RPMI7951 (cell line): Measurements from ENCODE around the gene GDPD2. TPM values are rescaled to one million over a fixed set of nuclear protein-coding genes. Genes with fewer than 3 reads are reported as not detected.

Experiments
- DNase-seq: peaks from one replicate; pipeline ENCODE4 v3.0.0-alpha.2; 2012; ENCODE audit warnings: low read depth
- total RNA-seq: library from RNA; depleted of rRNA; stranded (reverse); fragments of >200 nt; shearing (Covaris generic); gene quantifications from 2 replicates; pipeline ENCODE4 v1.2.3, GENCODE V29; 2014

The GDPD2 gene
- total RNA-seq, 1 experiment from 2014 or later: not detected

- no peak for DNase-seq
Observed at GRCh38 chrX:70437011-70437410, 13.9 kb downstream of the GDPD2 start.

GRCh38 chrX:70437921-70438665 lies 15.0 kb downstream of the GDPD2 start:
- DNase-seq: peak; percentile 48

- DNase-seq: peak; percentile 83
Observed at GRCh38 chrX:70439016-70439415, 15.9 kb downstream of the GDPD2 start.

GRCh38 chrX:70442224-70442623 lies 19.1 kb downstream of the GDPD2 start:
- no peak for DNase-seq

GRCh38 chrX:70444326-70444945 lies 21.3 kb downstream of the GDPD2 start, which contains the start of gene DLG3:
TSS of gene DLG3 (plus strand) at chrX:70444835. CDS start at chrX:70445202, 367 bp downstream.
- peak; percentile 65 for DNase-seq

GRCh38 chrX:70444946-70445656 lies 22.0 kb downstream of the GDPD2 start:
- no peak for DNase-seq

GRCh38 chrX:70445951-70446350 lies 22.8 kb downstream of the GDPD2 start:
- no peak for DNase-seq

GRCh38 chrX:70446380-70447350 lies 23.6 kb downstream of the GDPD2 start:
- DNase-seq: no peak

GRCh38 chrX:70449457-70449966 lies 26.4 kb downstream of the GDPD2 start:
- no peak for DNase-seq

- DNase-seq: peak; percentile 47
Observed at GRCh38 chrX:70452143-70452733, 29.1 kb downstream of the GDPD2 start.

- DNase-seq: no peak
Observed at GRCh38 chrX:70453024-70453618, 30.0 kb downstream of the GDPD2 start.

- peak; percentile 45 for DNase-seq
Observed at GRCh38 chrX:70454441-70455365, 31.6 kb downstream of the GDPD2 start.

GRCh38 chrX:70455366-70456202 lies 32.5 kb downstream of the GDPD2 start:
- DNase-seq: no peak

GRCh38 chrX:70456256-70456655 lies 33.1 kb downstream of the GDPD2 start:
- DNase-seq: no peak

- no peak for DNase-seq
Observed at GRCh38 chrX:70461026-70461425, 37.9 kb downstream of the GDPD2 start.

GRCh38 chrX:70464051-70464450 lies 40.9 kb downstream of the GDPD2 start:
- no peak for DNase-seq

- no peak for DNase-seq
Observed at GRCh38 chrX:70466968-70467367, 43.9 kb downstream of the GDPD2 start.

- DNase-seq: no peak
Observed at GRCh38 chrX:70468709-70469108, 45.6 kb downstream of the GDPD2 start.
